Activated naive CD4-positive, alpha-beta T cell treated with anti-CD3 and anti-CD28 coated beads for 36 hours (primary cell): ENCODE results near the gene VOPP1. TPM values are rescaled to one million over a fixed set of nuclear protein-coding genes. Genes with fewer than 3 reads are reported as not detected.

ENCODE experiments used
- CTCF ChIA-PET: fragments of 350-600 bp; sonication (Branson Sonifier 250); formaldehyde crosslinking; loops from one replicate; lab custom pipeline; 2021; ENCODE audit warnings: antibody characterized with exemption; lab: Charles Lee
- DNase-seq: peaks from one replicate; pipeline ENCODE4 v3.0.0-alpha.2; 2020
- H3K27ac Mint-ChIP-seq: one replicate; pipeline ENCODE4 v1.8.0; 2021; ENCODE audit warnings: mild to moderate bottlenecking, mixed read lengths
- H3K27me3 Mint-ChIP-seq: one replicate; pipeline ENCODE4 v1.8.0; 2021; ENCODE audit warnings: low read depth, mixed read lengths
- H3K36me3 Mint-ChIP-seq: one replicate; pipeline ENCODE4 v1.8.0; 2021; ENCODE audit warnings: low read depth, mixed read lengths
- H3K4me1 Mint-ChIP-seq: one replicate; pipeline ENCODE4 v1.8.0; 2021; ENCODE audit warnings: low read depth, mixed read lengths
- H3K4me3 Mint-ChIP-seq: one replicate; pipeline ENCODE4 v1.8.0; 2021; ENCODE audit warnings: mild to moderate bottlenecking, moderate library complexity, mixed read lengths
- H3K9me3 Mint-ChIP-seq: one replicate; pipeline ENCODE4 v1.8.0; 2021; ENCODE audit warnings: mixed read lengths
- intact Hi-C: fragments of 100-400 bp; cut with micrococcal nuclease; formaldehyde crosslinking; loops from one replicate; pipeline ENCODE4 v1.15.1; 2023
- total RNA-seq, 2 experiments: library from RNA; stranded (reverse); gene quantifications; one replicate each; pipeline ENCODE4 v1.2.3, GENCODE V29; 2021

VOPP1 gene
- total RNA-seq, 2 experiments from 2014 or later: 100 to 102 TPM

- Mint-ChIP-seq H3K4me3 (no peak overlapping the region), H3K9me3 (no peaks in the 10 kb centered on the region), H3K4me1 (peaks cover 92% of the 10 kb centered on the region), H3K27ac (no peak overlapping the region), H3K36me3 (peaks cover 29% of the 10 kb centered on the region), H3K27me3 (no peaks in the 10 kb centered on the region)
- CTCF ChIA-PET: no interaction called here
- intact Hi-C loops: no loop called here
- DNase-seq: no peak
Measured at GRCh38 chr7:55550841-55551537, 21.3 kb downstream of the VOPP1 start.

- intact Hi-C loops: no loop called here
- Mint-ChIP-seq H3K4me1 (peaks cover 90% of the 10 kb centered on the region), H3K27ac (no peak overlapping the region), H3K36me3 (peaks cover 28% of the 10 kb centered on the region), H3K27me3 (no peaks in the 10 kb centered on the region), H3K9me3 (no peaks in the 10 kb centered on the region), H3K4me3 (no peak overlapping the region)
- DNase-seq: no peak
- CTCF ChIA-PET: no interaction called here
Measured at GRCh38 chr7:55550010-55550663, 22.2 kb downstream of the VOPP1 start.

DNA sequence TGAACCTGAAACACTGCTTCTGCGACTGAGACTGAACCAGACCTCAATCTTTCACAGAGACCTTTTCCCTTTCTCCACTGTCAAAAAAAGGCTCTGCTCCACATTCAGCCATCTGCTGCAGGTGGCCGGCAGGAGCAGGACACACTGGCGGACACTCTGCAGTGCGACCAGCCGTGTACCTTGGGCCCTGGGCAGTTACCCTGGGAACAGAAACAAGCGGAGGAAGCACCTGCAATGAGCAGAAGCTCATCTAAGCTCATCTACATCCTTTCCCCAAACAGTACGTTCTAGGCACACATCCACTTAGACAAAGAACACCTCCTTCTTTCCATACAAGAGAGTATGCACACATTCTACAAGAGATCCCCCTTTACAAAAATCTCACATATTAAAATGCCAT lies 22.8 kb downstream of the VOPP1 start:
- DNase-seq: no peak
- H3K27ac Mint-ChIP-seq: peak overlapping the region; percentile 54

DNA sequence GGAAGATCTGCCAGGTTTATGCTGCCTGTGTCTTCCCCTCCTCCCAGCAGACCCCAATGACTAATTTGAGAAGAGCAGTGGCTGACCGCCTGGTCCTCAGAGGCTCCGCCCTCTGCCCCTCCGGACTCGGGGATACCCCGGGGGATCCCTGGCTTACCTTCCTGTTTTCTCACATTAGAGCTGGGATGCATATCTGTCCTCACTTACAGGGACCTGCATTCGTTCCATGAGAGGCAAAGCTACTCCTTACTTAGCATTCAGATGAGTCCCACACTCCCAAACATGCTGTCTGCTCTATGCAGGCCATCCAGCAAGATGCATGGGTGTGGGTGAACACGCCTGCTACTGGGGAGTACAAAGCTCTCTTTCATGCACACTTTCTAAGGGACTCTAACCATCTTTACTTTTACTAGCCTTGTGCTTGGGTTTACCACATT lies 24.0 kb downstream of the VOPP1 start:
- Mint-ChIP-seq H3K4me1 (peaks cover 86% of the 10 kb centered on the region), H3K9me3 (no peaks in the 10 kb centered on the region), H3K4me3 (no peak overlapping the region), H3K27me3 (no peaks in the 10 kb centered on the region), H3K36me3 (peaks cover 29% of the 10 kb centered on the region), H3K27ac (no peak overlapping the region)
- DNase-seq: no peak
- intact Hi-C loops: no loop called here
- CTCF ChIA-PET: no interaction called here

More for the DNA sequence above, 22.8 kb downstream of the VOPP1 start:
- no peaks in the 10 kb centered on the region for H3K27me3 Mint-ChIP-seq
- intact Hi-C loops: no loop called here
- H3K9me3 Mint-ChIP-seq: no peaks in the 10 kb centered on the region
- H3K4me3 Mint-ChIP-seq: no peak overlapping the region
- peaks cover 26% of the 10 kb centered on the region for H3K36me3 Mint-ChIP-seq
- CTCF ChIA-PET: interaction anchor here (0.6 kb wide), 1 partner anchor 412 kb away, joined by 4 read pairs; no protein-coding TSS in a partner anchor
- H3K4me1 Mint-ChIP-seq: peaks cover 88% of the 10 kb centered on the region

DNA sequence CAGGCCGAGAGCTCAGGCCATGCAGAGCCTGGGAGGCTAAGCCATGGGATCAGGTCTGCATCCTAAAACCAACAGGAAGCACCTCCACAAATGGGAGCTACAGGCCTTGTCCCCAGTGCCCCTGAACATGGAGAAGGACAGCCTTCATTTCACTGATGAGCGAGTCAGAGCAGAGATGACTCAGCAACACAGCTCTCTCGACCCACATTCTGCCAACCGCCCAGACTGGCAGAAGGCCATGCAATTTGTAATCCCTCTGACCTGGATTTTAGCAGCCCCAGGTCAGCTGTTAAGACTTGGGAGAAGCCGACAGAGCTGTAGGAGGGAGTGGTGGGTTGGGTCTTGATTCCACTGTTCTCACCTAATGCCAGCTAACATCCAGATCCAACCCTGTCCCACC lies 25.5 kb downstream of the VOPP1 start:
- peaks cover 30% of the 10 kb centered on the region for H3K36me3 Mint-ChIP-seq
- intact Hi-C loops: loop anchor here (1.0 kb wide), 2 partner anchors 9 to 12 kb away; no protein-coding TSS in a partner anchor
- H3K27me3 Mint-ChIP-seq: no peaks in the 10 kb centered on the region
- H3K9me3 Mint-ChIP-seq: no peaks in the 10 kb centered on the region
- H3K4me3 Mint-ChIP-seq: no peak overlapping the region
- CTCF ChIA-PET: interaction anchor here (0.6 to 1.9 kb wide), 3 partner anchors 9 to 30 kb away, joined by 4 to 10 read pairs (median 4); no protein-coding TSS in a partner anchor
- DNase-seq: peak; percentile 78
- no peak overlapping the region for H3K27ac Mint-ChIP-seq
- H3K4me1 Mint-ChIP-seq: peaks cover 77% of the 10 kb centered on the region

- no peaks in the 10 kb centered on the region for H3K27me3 Mint-ChIP-seq
- peak overlapping the region; percentile 2 for H3K27ac Mint-ChIP-seq
- H3K4me3 Mint-ChIP-seq: no peak overlapping the region
- H3K4me1 Mint-ChIP-seq: peaks cover 72% of the 10 kb centered on the region
- intact Hi-C loops: no loop called here
- H3K9me3 Mint-ChIP-seq: no peaks in the 10 kb centered on the region
- CTCF ChIA-PET: interaction anchor here (1.2 to 1.9 kb wide), 3 partner anchors 11 to 52 kb away, joined by 4 to 10 read pairs (median 4); no protein-coding TSS in a partner anchor
- H3K36me3 Mint-ChIP-seq: peaks cover 27% of the 10 kb centered on the region
- no peak for DNase-seq
Measured at GRCh38 chr7:55545496-55545895, 26.8 kb downstream of the VOPP1 start.

DNA sequence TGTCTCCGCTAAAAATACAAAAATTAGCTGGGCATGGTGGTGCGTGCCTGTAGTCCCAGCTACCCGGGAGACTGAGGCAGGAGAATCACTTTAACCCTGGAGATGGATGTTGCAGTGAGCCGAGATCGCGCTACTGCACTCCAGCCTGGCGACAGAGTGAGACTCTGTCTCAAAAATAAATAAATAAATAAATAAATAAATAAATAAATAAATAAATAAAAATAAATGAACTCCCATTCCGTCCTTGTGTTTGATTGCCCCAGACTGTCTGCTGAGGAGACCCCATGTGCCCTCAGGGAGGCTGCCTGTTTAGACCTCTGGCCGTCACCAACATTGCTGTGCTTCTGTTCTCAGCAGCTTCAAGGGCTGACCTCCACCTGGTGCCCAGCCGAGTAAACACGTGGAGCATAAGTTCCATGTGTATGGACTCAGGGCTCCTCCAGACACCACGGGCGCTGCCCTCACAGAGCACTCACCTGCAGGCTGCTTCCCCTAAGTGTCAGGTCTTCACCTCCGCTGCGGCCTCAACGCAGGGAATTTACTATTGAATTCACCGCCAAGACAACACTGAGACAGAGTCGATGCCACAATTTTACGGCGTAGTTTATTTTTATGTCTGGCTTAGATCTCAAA lies 32.0 kb downstream of the VOPP1 start:
- no peak overlapping the region for H3K27ac Mint-ChIP-seq
- intact Hi-C loops: no loop called here
- no peak overlapping the region for H3K4me3 Mint-ChIP-seq
- CTCF ChIA-PET: interaction anchor here (0.6 kb wide), 1 partner anchor 226 kb away, joined by 3 read pairs; no protein-coding TSS in a partner anchor
- no peaks in the 10 kb centered on the region for H3K27me3 Mint-ChIP-seq
- DNase-seq: no peak
- H3K9me3 Mint-ChIP-seq: no peaks in the 10 kb centered on the region
- H3K36me3 Mint-ChIP-seq: peaks cover 30% of the 10 kb centered on the region
- H3K4me1 Mint-ChIP-seq: peaks cover 71% of the 10 kb centered on the region

DNA sequence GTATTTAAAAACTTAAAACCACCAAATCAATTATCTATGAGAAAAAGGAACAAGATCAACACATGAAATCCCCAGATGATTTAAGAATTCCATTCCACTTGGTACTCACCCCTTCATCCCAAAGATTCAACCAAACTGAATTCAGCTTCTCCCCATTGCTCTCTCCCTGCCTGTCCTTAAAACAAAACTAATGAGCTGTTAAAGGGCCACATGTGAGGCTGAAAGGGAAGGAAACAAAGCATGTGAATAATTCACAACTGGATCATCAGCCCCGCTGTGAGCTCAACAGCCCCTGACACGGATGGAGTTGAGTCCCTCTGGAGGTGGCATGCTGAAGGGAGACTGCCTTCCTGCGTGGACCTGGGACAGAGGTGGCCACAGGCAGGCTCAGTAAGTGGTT lies 32.9 kb downstream of the VOPP1 start:
- Mint-ChIP-seq H3K4me1 (peaks cover 74% of the 10 kb centered on the region), H3K27me3 (no peaks in the 10 kb centered on the region), H3K9me3 (no peaks in the 10 kb centered on the region), H3K27ac (no peak overlapping the region), H3K4me3 (no peak overlapping the region), H3K36me3 (peaks cover 24% of the 10 kb centered on the region)
- CTCF ChIA-PET: interaction anchor here (0.7 kb wide), 1 partner anchor 253 kb away, joined by 3 read pairs; no protein-coding TSS in a partner anchor
- DNase-seq: no peak
- intact Hi-C loops: no loop called here

GRCh38 chr7:55538538-55538937 lies 33.8 kb downstream of the VOPP1 start:
- Mint-ChIP-seq H3K4me3 (no peak overlapping the region), H3K4me1 (peaks cover 74% of the 10 kb centered on the region), H3K27me3 (no peaks in the 10 kb centered on the region), H3K9me3 (no peaks in the 10 kb centered on the region), H3K27ac (no peak overlapping the region), H3K36me3 (peaks cover 17% of the 10 kb centered on the region)
- CTCF ChIA-PET: interaction anchor here (0.7 to 1.3 kb wide), 3 partner anchors 14 to 188 kb away, joined by 3 to 4 read pairs (median 4); no protein-coding TSS in a partner anchor
- intact Hi-C loops: no loop called here
- no peak for DNase-seq

GRCh38 chr7:55537458-55537990 lies 34.8 kb downstream of the VOPP1 start:
- CTCF ChIA-PET: interaction anchor here (1.3 kb wide), 2 partner anchors 15 to 37 kb away, joined by 4 read pairs; no protein-coding TSS in a partner anchor
- no peaks in the 10 kb centered on the region for H3K9me3 Mint-ChIP-seq

DNA sequence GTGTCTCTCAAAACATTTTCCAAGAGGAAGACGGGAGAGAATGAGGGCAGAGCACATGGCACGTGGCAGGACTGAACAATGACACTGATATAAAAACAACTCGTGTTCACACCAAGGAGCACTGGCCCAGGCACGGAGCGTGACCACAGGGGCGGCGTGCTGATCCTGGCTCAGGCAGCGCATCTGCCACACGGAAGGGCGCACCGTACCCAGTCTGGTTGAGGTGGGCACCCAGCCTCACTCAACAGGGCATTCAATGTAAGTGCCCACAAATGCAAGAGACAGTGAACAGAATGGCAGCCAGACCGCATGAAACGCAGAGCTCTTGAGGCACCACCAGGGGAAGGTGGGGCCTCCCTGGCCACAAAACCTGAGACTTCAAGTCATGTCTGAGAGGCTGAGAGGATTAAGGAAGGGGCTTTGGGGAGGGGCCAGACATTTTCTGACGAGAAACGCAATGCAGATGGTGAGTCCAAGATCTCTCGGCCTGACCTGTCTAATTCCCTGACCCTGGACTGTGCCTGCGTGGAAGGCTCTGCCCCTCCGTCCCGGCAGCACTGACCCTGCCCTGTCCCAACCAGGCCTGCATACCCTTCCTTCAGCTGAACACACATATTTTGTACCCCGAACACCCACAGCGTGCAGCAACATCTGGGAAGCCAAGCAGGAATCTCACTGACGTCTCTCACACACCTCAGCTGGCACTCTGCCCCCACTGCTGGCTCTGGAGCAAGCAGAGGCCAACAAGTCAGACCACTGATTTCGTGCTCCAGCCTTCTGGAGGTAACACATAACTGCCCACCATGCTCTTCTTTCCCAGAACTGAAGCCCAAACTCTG lies 35.5 kb downstream of the VOPP1 start:
- Mint-ChIP-seq H3K4me1 (peaks cover 89% of the 10 kb centered on the region), H3K9me3 (no peaks in the 10 kb centered on the region), H3K27me3 (no peaks in the 10 kb centered on the region), H3K4me3 (no peak overlapping the region), H3K36me3 (peaks cover 14% of the 10 kb centered on the region), H3K27ac (peak overlapping the region; percentile 32)
- intact Hi-C loops: no loop called here
- DNase-seq: no peak
- CTCF ChIA-PET: no interaction called here

More at GRCh38 chr7:55537458-55537990, 34.8 kb downstream of the VOPP1 start:
- H3K4me1 Mint-ChIP-seq: peaks cover 84% of the 10 kb centered on the region
- peak overlapping the region; percentile 35 for H3K27ac Mint-ChIP-seq
- DNase-seq: no peak
- no peaks in the 10 kb centered on the region for H3K27me3 Mint-ChIP-seq
- peak overlapping the region; percentile 3 for H3K4me3 Mint-ChIP-seq
- intact Hi-C loops: no loop called here
- H3K36me3 Mint-ChIP-seq: peaks cover 16% of the 10 kb centered on the region
